ENCODE data around the gene CCDC112.

The CCDC112 gene

GRCh38 chr5:115313632-115314031, 17.2 kb upstream of the CCDC112 start:
- ATAC-seq: no peak

GRCh38 chr5:115313052-115313451, 16.6 kb upstream of the CCDC112 start:
- ATAC-seq: no peak
- TF ChIP-seq CSRNP3 (CRISPR knock-in tag; IDR thresholded peaks at IDR 0.05) (no peak), TOX (CRISPR knock-in tag; IDR thresholded peaks at IDR 0.05; ENCODE audit: borderline replicate concordance) (no peak), ZNF8 (CRISPR knock-in tag; IDR thresholded peaks at IDR 0.05) (no peak), ISL1 (CRISPR knock-in tag; IDR thresholded peaks at IDR 0.05) (no peak), GLIS3 (CRISPR knock-in tag; IDR thresholded peaks at IDR 0.05) (no peak), BACH2 (CRISPR knock-in tag; IDR thresholded peaks at IDR 0.05; ENCODE audit: borderline replicate concordance) (no peak), PPARA (CRISPR knock-in tag; IDR thresholded peaks at IDR 0.05; ENCODE audit: borderline replicate concordance) (no peak), ZNF565 (CRISPR knock-in tag; conservative IDR thresholded peaks at IDR 0.05; ENCODE audit: low read depth) (no peak), SNAI2 (CRISPR knock-in tag; IDR thresholded peaks at IDR 0.05) (no peak)

More at GRCh38 chr5:115313632-115314031, 17.2 kb upstream of the CCDC112 start:
- TF ChIP-seq ARNTL (CRISPR knock-in tag; IDR thresholded peaks at IDR 0.05; ENCODE audit: borderline replicate concordance, low read depth): no peak
- TF ChIP-seq ZNF70 (CRISPR knock-in tag; IDR thresholded peaks at IDR 0.05): no peak
- no peak for TF ChIP-seq ZC3H10 (CRISPR knock-in tag; IDR thresholded peaks at IDR 0.05)
- no peak for TF ChIP-seq ZNF565 (CRISPR knock-in tag; conservative IDR thresholded peaks at IDR 0.05; ENCODE audit: low read depth)

- TF ChIP-seq ZC3H10 (CRISPR knock-in tag; IDR thresholded peaks at IDR 0.05) (no peak), CSRNP3 (CRISPR knock-in tag; IDR thresholded peaks at IDR 0.05) (no peak), TCF4 (CRISPR knock-in tag; IDR thresholded peaks at IDR 0.05; ENCODE audit: borderline replicate concordance) (no peak), ZNF70 (CRISPR knock-in tag; IDR thresholded peaks at IDR 0.05) (no peak), TSHZ2 (CRISPR knock-in tag; IDR thresholded peaks at IDR 0.05) (no peak), PATZ1 (CRISPR knock-in tag; IDR thresholded peaks at IDR 0.05; ENCODE audit: borderline replicate concordance) (no peak), ZFP30 (CRISPR knock-in tag; IDR thresholded peaks at IDR 0.05) (no peak), GLIS3 (CRISPR knock-in tag; IDR thresholded peaks at IDR 0.05) (no peak), PPARA (CRISPR knock-in tag; IDR thresholded peaks at IDR 0.05; ENCODE audit: borderline replicate concordance) (no peak), OSR1 (CRISPR knock-in tag; IDR thresholded peaks at IDR 0.05) (no peak), ISL1 (CRISPR knock-in tag; IDR thresholded peaks at IDR 0.05) (no peak), SNAI2 (CRISPR knock-in tag; IDR thresholded peaks at IDR 0.05) (no peak), ESRRG (CRISPR knock-in tag; IDR thresholded peaks at IDR 0.05) (no peak), ZNF565 (CRISPR knock-in tag; conservative IDR thresholded peaks at IDR 0.05; ENCODE audit: low read depth) (no peak), TOX (CRISPR knock-in tag; IDR thresholded peaks at IDR 0.05; ENCODE audit: borderline replicate concordance) (no peak), RARB (CRISPR knock-in tag; IDR thresholded peaks at IDR 0.05) (no peak), CSDC2 (CRISPR knock-in tag; IDR thresholded peaks at IDR 0.05) (no peak), ZNF8 (CRISPR knock-in tag; IDR thresholded peaks at IDR 0.05) (no peak), CREB5 (CRISPR knock-in tag; IDR thresholded peaks at IDR 0.05; ENCODE audit: low read depth) (no peak), BACH2 (CRISPR knock-in tag; IDR thresholded peaks at IDR 0.05; ENCODE audit: borderline replicate concordance) (no peak)
- peak; percentile 73; the same call in 2 of the 3 replicates for ATAC-seq
These were observed 13.4 kb upstream of the CCDC112 start for GRCh38 chr5:115309751-115310370.

Data from SK-N-SH treated with all-trans-retinoic acid at 6 μM for 48 hours (cell line).